UCSD-AML1 (cell line): Measurements from ENCODE around the gene KCNQ1.

Experiments used
- DNase-seq: peaks from one replicate; lab custom pipeline; 2025; ENCODE audit not compliant: unreplicated experiment; lab: John Stamatoyannopoulos, UW

The KCNQ1 gene

GRCh38 chr11:2691355-2691761 is 246.6 kb downstream of the KCNQ1 start:
- DNase-seq = no peak

- DNase-seq = no peak
Observed at GRCh38 chr11:2691991-2692875, 247.4 kb downstream of the KCNQ1 start.

DNA sequence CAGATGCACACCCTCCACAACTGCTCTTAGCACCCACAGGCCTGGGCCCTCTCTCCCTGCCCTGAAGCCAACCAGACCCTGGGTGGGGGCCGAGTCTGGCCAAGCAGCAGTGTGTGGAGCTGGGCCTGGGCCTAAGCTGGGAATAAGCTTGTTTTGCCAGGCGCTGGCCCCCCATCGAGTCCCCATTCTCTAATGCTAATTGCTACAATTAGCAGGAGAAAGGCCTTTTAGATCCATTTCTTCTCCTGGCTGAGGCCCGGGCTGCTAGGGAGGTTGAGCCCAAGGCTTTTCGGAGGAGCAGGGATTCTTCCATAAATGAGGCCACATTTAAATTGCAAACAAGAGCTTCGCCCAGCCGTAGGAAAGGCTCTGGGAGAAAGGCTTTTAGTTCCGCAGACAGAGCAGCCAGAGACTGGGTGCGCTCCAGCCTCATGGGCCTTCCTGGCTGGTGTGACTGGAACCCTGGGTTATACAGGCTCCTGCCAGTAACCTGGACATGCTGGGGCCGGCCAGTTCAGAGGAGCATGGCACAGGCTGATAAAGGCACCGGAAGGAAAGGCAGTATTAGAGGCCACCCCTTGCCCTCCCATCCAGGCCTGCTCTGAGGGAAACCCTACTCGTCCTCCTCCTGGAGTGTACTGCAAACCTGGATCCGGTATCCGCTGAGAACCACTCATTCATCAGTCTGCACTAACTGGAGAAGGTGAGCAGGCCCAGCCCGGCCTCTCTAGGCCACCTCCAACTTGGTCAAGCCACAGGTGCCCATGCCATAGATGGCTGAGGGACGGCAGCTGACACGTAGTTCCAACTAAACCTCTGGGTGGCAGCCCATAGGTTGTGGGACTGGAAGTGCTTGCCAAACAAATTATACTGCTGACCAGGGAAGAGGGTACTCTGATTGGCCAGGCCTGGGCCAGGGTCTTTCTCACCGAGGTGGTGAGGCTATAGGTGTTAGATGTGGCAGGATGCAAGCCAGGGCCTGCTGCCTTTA is 248.8 kb downstream of the KCNQ1 start:
- no peak for DNase-seq

- DNase-seq = no peak
Observed at GRCh38 chr11:2694495-2694894, 249.7 kb downstream of the KCNQ1 start.

GRCh38 chr11:2694995-2695939 is 250.5 kb downstream of the KCNQ1 start:
- no peak for DNase-seq

GRCh38 chr11:2696455-2696854 is 251.6 kb downstream of the KCNQ1 start:
- no peak for DNase-seq

DNA sequence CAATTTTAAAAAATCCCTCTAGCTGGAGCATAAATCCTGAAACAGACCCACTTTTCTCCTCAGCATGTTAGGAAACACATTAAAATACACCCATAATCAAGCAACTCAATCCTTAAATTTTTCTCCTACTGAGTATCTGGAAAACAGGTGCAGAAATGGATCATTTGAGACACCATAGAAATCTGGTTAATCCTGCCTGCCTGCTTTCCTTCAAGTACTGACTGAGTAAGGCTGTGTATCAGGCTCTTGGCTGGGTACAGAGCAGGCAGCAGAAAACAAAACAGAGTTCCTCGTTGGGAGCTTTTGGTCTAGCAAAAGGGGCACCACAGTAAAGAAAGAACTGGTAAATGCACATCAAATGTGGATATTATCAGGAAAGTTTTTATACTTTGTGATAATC is 253.1 kb downstream of the KCNQ1 start:
- DNase-seq = no peak

DNA sequence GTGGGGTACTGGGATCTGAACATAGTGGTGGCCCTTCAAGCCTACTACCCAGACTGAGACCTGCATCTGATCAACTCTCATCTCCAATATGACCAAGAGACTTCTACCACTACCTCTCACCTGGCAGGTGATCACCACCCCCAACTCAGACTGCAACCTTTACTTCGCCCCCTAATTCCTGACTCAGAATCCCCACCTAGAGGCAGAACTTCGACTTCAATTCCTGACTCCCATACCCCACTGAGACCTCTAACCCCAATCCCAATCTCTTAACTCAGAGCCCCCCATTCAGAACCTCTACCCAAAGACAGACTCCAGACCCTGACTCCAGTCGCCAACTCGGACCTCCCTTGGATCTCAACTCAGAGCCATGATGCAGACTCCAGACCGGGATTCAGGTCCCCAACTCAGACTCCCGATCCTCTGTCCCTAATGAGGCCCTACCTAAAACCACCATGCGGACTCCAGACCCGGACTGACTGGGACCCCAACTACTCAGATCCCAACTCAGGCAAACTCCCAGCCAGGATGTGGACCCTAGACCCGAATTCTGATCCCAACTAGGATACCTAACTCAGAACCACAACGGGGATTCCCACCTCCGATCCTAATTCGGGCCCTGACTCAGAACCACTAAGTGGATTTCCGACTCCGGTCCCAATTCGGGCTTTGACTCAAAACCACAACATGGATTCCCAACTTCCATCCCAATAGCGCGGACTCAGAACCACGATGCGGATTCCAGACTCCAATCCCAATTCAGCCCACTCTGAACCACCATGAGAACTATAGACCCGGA is 253.8 kb downstream of the KCNQ1 start:
- DNase-seq = no peak

GRCh38 chr11:2699185-2699530 is 254.3 kb downstream of the KCNQ1 start:
- no peak for DNase-seq

DNA sequence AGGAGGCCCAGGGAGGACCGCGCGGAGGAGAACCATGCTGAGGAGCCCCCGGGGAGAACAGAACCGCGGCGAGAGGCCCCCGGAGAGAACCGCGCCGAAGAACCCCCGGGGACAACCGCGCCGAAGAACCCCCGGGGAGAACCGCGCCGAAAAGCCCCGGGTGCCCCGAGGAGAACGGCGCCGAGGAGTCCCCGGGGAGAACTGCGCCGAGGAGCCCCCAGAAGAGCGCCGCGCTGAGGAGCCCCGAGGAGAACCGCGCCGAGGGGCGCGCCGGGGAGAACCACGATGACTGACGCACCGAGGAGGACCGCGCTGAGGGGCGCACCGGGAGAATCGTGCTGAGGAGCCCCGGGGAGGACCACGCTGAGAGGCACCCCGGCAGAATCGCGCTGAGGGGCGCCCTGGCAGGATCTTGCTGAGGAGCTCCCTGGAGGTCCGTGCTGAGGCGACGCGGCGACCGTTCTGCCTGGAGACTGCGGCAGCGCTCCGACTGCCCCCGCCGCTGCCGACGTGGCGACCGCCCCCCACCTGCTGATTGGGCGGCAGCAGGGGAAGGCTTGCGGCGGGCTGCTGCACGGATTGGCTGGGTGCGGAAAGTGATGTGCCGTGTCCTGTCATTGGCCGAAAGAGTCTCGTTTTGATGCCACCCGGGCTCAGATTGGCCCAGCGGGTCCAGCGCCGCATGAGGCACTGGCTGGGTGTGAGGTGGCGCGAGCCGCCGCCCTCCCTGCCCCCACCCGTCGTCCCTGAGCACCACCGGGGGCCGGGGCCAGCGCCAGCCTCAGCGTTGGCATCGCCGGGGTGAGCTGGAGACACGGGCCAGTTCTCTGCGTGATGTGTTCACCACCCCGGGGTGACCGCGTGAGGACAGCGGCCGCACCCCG is 255.0 kb downstream of the KCNQ1 start, which contains the start of gene KCNQ1OT1:
TSS of gene KCNQ1OT1 (minus strand) at position 464 of the 884 bp plus-strand sequence.
- peak; percentile 88 for DNase-seq

DNA sequence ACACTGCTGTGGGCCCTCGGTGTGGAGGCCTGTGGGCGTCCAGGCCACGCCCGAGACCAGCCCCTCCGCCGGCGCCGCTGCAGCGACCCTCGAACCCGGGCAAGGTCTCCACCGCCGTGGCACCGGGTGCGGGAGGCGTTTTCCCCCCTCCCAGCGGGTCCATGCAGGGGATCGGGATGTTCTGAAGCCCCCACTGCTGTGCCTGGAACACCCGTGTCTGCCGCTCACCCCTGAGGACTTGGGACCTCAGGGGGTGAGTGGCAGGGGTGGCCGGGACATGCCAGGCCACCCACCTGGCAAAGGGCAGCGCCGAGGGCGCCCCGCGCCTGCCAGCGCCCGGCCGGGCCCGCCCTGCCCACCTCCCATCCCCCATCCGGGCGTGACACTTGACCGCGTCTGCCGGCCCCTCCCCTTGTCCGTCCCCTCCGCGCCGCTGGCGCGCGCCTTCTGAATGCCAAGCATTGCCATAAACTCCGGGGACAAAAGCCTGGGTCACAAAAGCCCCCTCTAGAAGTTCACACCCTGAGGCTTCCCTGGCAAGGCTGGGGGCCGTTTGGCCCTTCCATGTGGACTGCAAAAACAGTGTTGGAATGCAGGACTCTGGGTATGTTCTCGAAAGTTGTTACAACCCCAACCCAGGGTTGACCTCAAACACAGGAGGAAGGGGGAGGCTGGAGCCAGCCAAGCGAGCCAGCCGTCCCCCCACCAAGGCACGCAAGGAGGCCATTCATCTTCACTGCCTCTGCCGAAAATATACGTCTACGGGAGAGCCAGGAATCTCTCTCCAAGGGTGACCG is 255.8 kb downstream of the KCNQ1 start:
- DNase-seq = peak; percentile 51

GRCh38 chr11:2701230-2701629 is 256.4 kb downstream of the KCNQ1 start:
- no peak for DNase-seq

- DNase-seq = no peak
Observed at GRCh38 chr11:2701898-2702434, 257.2 kb downstream of the KCNQ1 start.

GRCh38 chr11:2702771-2703362 is 258.1 kb downstream of the KCNQ1 start:
- no peak for DNase-seq

- no peak for DNase-seq
Observed at GRCh38 chr11:2703363-2704141, 258.7 kb downstream of the KCNQ1 start.

DNA sequence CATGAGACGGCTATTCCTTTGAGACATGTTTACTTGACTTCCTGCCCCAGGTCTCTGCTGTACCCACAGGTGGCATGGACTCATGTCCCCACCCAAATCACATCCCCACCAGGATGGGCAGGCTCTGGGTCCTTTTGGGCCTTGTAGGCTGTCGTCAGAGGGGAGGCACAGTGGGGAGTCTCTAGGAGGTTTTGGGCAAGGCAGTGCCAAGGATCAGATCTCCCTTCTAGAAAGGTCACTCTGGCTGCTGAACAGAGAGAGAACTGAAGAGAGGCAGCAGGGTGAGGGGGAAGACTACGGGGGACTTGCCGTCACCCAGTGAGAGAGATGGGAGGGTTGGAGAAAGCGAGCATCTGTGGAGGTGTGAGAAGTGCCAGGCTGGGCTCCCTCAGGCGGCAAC is 259.5 kb downstream of the KCNQ1 start:
- no peak for DNase-seq
